Suppressor macrophage treated with lipopolysaccharide for 4 hours (primary cell): Measurements from ENCODE around the gene PAFAH1B1.
A peak's percentile ranks its signal among the peaks of the same experiment; 100 is the strongest.
"Not testable (repeated sequence)": the region's sequence is repeated elsewhere in the genome, so short reads cannot be mapped to it uniquely, and the experiment has no call there.

ENCODE experiments used
- DNase-seq: peaks from one replicate; pipeline ENCODE4 v3.0.0-alpha.2; 2020

The PAFAH1B1 gene

DNA sequence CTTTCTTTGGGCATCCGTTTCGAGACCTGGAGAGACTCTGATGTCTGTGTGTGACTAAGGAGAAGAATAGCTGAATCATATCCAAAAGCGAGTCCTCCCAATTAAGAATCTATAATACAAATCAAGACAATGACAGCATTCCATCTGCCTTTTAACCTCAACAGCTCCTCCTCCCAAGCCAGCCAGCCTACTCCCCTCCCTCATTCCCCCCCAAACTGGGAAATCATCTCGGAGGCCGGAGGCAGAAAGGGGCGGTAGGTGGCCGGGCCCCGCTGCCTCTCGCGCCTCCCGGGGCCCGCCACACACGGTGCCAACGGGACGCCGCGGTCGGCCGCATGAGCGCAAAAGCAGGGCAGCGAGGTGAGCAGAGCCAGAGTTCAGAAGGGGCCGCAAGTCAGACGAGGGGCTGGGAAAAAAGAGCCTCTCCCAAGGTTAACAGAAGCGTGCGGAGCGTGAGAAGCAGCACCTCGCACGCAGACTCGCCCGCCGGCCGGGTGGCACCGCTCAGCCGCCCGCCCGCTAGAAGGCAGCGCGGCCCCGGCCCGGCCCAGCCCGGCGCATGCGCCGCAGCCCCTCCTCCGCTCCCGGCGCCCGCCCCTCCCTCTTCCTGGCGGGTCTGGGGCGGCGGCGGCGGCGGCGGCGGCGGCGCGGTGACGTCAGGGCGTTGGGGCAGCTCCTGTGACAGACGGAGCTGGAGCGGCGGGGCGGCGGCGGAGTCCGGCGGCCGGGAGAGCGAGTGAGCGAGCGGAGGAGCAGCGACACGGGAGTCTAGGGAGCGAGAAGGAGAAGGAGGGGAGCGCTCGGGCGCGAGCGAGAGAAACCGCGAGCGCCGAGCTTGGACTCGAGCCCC lies at the start of gene PAFAH1B1:
Gene PAFAH1B1 (plus strand): TSS at position 684 of the 850 bp plus-strand sequence. CDS start 44,635 bp downstream, outside the sequence.
- peak; percentile 97 for DNase-seq

DNA sequence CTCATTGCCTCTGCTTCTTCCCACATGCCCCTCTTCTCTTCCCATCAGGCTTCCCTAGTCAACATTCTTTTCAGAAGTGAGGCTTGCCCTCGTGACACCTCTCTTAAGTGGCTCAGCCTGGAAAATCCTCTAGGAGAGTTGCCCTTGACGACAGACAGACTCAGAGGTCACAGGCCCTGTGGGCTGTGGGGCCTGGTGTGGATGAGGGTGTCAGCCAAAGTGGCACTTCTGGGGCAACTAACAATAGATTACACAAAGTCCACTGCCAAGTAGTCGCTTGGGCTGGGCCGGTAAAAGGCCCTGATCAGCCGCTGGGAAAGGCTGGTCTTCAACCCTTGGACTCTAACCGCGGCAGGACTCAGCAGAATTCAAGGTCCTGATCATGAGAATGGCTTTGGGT lies 48.1 kb upstream of the PAFAH1B1 start:
- DNase-seq, result no peak

DNA sequence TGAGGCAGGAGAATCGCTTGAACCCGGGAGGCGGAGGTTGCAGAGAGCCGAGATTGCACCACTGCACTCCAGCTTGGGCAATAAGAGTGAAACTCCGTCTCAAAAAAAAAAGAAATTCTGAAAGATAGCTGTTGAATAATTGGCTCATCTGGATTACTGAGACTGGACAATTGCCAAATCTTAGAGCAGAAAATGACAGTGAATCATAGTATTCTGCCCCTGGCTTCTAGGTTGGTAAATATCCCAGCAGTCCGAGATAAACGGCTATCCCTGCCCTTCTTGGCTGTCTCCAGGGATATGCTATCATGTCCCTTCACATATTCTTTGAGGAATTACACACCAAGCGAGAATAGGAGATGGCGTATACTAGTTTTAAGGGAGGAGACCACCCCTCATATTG lies 46.3 kb upstream of the PAFAH1B1 start:
- peak; percentile 47 for DNase-seq

DNA sequence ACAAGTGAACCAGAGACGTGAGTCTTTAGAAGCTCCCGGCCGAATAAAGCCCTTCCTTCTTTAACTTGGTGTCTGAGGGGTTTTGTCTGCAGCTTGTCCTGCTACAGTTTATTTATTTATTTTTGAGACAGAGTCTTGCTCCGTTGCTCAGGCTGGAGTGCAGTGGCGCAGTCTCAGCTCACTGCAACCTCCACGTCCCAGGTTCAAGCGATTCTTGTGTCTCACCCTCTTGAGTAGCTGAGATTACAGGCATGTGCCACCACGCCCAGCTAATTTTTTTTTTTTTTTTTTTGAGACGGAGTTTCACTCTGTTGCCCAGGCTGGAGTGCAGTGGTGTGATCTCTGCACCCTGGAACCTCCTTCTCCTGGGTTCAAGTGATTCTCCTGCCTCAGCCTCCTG lies 45.4 kb upstream of the PAFAH1B1 start:
- not testable (repeated sequence) for DNase-seq

DNA sequence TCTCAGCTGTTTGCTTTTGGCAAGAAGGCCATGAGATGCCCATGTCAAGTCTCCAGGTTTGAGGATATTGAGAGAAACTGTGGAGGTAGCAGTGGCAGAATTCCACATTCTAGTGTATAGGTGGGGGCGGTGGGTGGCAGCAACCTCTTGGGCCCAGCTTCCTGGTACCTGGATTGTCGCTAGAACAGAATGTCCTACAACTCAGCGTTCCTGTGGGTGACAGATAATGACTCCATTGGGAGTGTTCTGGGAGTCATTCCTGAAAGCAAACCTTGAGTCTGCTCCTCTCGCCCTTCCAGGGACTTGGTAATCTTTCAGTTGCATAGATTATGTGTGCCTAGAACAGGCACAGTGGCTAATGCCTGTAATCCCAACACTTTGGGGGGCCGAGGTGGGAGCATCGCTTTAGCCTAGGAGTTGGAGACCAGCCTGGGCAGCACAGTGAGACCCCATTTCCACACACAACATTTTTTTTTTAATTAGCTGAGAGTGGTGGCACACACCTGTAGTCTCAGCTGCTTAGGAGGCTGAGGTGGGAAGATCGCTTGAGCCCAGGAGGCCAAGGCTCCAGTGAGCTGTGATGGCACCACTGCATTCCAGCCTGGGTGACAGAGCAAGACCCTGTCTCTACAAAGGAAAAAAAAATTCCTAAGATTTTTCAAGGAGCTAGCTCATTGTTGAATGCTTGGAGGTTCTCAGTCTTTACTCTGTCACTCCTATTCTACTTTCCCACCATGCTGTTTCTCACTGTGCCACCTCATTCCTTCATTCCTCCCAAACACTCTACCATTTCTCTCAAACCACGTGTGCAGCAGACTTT lies 43.9 kb upstream of the PAFAH1B1 start:
- DNase-seq, result no peak

DNA sequence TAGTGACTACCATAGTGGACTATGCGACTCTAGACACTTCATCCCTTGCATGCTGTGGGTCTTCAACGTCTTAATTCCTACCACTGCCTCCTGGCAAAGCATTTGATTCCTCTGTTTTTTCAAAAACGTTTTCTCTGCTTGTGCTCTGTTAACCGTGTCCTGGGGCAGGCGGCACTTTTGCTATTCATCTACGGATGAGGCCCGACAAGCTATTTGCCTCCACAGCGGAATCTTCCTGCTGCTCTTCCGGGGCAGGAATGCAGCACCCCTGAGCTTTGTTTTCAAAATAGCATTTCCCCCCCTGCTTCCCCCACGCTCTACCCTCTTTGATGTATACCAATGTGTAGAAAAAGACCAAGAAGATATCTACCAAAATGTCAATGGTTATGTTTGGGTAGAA lies 42.0 kb upstream of the PAFAH1B1 start:
- DNase-seq, result no peak

DNA sequence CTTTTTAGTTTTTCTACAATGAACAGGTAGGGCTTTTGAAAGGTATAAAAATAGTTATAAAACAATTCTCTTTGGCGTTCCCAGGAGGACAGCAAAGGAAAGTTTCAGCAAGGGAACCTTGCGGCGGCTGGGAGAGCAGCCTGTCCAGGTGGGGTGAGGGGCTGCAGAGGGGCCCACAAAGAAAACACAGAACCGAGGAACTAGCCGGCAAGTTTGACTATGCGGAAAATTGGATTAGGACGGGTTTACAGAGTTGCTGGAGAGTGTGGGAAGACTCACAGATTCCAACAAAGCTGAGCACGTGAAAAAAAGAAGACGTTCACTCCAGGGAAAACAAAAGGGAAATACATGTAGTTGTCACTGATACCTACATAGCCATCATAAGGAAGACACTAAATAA lies 41.5 kb upstream of the PAFAH1B1 start:
- DNase-seq, result no peak

DNA sequence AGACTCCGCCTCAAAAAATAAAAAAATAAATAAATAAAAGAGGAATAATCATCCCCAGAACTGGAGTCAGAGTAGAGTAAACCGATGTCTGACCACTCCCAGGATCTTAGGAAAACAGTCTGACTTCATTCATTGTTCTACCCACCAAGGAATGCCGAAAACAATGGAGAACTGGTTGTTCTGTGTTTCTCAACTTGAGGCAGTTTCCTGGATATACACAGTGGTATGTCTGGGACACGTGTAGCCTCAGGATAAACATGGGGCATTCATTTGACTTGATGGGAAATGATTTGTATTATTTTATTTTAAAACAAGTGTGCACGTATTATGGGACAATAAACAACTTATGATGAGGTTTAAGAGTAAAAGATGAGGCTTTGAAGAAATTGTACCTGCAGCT lies 32.8 kb upstream of the PAFAH1B1 start:
- DNase-seq, result no peak

DNA sequence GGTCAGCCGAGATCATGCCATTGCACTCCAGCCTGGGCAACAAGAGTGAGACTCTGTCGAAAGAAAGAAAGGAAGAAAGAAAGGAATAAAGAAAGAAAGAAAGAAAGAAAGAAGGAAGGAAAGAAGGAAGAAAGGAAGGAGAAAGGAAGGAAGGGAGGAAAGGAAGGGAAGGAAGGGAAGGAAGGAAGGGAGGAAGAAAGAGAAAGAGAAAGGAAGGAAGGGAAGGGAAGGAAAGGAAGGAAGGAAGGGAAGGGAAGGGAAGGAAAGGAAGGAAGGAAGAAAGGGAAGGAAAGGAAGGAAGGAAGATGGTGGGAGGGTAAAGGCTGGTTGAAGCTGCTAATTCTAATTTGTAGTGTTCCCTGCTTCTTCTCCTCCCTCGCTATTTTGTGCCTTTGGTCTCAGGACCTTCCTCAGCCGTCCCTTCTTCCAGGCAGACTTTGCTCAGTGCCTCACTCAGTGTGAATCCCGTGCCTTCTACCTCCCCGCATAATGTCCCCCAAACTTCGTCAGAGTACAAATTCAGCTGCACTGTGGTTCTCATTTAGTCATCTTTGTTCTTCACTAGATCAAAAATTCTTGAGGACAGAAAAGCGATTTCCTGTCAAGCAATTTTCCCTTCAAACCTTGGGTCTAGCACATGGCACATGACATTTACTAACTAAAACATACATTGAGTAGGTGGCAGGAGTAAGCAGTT lies 31.1 kb upstream of the PAFAH1B1 start:
- DNase-seq, result no peak

DNA sequence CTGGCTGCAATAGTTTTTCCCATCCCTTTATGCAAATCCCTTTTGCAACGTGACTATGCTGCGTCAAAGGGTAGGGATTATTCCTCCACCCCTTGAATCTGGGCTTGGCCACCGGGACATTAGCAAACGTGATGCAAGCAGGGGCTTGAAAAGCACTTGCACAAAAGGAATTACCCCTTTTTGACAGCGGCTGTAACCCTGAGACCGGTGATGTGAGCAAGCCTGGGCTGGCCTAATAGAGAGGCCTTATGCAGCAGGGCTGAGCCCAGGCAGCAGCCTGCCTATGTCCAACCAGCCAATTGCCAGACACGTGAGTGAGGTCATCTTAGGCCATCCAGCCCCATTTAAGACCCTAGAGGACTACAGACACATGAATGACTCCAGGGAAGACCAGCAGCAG lies 30.4 kb upstream of the PAFAH1B1 start:
- DNase-seq, result no peak

DNA sequence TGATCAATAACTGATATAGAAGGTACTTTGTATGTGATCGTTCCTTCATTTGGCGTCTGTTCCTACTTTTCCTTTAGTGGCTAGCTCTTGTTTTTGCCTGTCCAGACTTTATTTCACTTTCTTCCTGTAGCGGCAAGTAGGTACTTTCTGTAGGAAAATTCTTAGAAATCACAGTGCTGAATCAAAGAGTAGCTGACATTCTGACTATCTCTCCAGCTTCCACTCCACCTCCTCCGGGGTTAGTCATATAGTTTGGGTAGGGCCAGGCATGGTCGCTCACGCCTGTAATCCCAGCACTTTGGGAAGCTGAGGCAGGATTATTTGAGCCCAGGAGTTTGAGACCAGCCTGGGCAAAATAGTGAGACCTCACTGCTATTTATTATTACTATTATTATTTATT lies 29.9 kb upstream of the PAFAH1B1 start:
- no peak for DNase-seq

DNA sequence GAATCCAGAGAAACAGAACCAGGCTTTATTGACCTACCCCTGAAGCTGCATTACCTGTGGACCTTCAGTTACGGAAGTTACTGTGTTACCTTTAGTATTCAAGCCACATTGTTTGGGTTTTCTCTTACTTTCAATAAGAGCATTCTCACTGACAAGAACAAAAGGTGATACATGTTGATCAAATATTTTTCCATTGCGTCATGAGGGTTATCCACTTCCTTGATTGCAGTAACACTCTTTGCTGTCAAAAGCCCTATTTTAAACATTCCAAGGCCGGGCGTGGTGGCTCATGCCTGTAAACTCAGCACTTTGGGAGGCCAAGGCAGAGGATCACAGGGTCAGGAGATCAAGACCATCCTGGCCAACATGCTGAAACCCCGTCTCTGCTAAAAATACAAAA lies 28.6 kb upstream of the PAFAH1B1 start:
- DNase-seq, result no peak

DNA sequence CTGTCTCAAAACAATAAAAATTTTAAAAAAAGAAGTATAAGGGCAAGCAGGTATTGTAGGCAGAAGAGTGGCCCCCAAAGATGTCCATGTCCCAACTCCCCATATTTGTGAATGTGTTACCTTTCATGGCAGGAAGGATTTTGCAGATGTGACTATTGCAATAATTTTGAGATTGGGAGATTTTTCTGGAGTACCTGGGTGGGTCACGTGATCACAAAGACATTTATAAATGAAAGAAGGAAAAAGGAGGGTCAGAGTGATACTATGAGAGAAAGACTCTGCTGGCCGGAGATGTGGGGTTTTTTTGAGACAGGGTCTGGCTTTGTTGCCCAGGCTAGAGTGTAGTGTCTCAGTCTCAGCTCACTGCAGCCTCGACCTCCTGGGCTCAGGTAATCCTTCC lies 27.4 kb upstream of the PAFAH1B1 start:
- no peak for DNase-seq

DNA sequence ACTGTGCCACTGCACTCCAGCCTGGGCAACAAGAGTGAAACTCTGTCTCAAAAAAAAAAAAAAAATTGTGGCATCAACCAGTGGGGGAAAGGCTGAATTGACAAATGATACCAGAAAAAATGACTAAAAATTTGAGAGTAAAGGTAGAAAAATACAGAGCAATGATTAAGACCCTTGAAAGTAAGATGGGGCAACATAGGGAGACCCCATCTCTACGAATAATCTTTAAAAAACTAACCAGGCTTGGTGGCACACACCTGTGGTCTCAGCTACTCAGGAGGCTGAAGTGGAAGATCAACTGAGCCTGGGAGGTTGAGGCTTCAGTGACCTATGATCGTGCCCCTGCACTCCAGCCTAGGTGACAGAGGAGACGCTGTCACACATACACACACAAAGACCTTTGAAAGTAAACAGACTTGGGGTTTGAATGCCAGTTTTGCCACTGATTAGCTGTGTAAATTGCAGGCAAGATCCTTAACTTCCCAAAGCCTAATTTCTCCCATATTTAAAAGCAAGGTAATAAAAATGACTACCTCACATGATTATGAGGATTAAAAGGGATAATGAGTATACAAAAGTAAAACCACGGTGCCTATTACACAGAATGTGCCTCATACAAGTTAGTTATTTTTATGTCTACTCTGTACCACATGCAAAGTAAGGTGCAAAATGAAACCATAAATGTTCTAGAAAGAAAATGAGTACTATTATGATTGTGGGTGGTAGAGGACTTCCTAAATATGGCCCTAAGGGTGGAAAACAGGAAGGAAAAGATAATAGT lies 21.7 kb upstream of the PAFAH1B1 start:
- DNase-seq, result peak; percentile 22

DNA sequence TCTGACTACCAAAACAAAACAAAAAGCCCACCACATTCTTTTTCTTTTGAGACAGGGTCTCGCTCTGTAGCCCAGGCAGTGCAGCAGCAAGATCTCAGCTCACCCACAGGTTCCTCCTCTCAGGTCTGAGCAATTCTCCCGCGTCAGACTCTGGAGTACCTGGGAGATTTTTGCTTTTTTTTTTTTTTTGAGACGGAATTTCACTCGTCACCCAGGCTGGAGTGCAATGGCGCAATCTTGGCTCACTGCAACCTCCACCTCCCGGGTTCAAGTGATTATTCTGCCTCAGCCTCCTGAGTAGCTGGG lies 21.2 kb upstream of the PAFAH1B1 start:
- DNase-seq, result not testable (repeated sequence)

DNA sequence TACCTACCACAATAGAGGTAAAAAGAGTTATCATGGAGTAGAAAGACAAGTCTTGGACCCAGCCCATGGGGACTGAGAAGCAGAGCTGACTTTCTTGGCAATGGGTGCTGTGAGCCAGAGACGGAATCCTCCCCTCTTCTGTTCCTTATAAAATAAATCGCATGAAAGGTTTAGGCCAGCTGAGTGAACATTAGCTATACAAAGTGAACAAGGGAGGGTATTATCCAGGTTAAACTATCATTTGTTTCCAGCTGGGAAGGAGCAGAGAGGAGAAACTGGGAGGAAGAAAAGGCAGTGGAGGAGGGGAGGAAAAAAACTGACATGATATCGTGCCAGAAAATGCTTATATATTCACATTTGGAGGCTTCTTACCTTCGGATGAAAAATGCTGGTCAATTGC lies 13.3 kb upstream of the PAFAH1B1 start:
- DNase-seq, result no peak

DNA sequence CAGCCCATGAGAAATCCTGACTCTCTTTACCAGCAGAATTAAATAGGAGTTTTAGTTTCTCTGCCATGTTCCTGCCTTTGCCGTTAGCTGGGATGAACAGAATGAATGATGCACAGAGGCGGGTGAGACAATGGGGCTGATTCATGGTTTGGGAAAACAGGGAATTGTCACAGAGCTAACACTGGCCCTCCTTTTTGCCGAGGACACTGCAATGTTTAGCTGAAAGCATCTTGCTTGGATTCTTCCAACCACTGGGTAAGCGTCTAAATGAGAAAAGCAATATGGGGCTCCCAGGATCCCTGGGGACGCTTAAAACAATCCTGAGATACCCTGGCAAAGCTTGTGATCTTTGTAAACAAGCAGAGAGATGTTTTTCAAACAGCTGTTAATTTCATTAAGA lies 12.8 kb upstream of the PAFAH1B1 start:
- DNase-seq, result no peak

DNA sequence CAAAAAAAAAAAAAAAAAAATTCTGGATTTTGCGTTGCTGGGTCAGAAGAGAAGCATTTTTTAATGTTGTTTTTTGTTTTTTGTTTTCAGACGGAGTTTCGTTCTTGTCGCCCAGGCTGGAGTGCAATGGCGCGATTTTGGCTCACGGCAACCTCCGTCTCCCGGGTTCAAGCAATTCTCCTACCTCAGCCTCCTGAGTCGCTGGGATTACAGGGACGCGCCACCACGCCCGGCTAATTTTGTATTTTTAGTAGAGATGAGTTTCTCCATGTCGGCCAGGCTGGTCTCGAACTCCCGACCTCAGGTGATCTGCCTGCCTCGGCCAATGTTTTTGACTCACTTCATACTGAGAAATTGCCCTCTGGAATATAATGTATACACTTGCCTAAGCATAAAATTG lies 11.0 kb upstream of the PAFAH1B1 start:
- no peak for DNase-seq

DNA sequence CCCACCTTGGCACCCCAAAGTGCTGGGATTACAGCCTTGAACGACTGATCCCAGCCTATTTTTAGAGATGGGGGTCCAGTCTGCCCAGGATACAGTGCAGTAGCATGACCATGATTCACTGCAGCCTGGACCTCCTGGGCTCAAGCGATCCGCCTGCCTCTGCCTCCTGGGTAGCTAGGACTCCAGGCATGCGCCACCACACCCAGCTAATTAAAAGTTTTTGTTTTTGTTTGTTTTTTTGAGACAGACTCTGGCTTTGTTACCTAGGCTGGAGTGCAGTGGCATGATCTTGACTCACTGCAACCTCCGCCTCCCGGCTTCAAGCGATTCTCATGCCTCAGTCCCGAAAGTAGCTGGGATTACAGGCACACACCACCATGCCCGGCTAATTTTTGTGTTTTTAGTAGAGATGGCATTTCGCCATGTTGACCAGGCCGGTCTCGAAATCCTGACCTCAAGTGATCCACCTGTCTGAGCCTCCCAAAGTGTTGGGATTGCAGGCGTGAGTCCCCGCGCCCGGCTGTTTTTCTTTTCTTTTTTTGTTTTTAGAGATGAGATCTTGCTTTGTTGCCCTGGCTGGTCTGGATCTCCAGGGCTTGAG lies 2.3 kb upstream of the PAFAH1B1 start:
- DNase-seq, result no peak

DNA sequence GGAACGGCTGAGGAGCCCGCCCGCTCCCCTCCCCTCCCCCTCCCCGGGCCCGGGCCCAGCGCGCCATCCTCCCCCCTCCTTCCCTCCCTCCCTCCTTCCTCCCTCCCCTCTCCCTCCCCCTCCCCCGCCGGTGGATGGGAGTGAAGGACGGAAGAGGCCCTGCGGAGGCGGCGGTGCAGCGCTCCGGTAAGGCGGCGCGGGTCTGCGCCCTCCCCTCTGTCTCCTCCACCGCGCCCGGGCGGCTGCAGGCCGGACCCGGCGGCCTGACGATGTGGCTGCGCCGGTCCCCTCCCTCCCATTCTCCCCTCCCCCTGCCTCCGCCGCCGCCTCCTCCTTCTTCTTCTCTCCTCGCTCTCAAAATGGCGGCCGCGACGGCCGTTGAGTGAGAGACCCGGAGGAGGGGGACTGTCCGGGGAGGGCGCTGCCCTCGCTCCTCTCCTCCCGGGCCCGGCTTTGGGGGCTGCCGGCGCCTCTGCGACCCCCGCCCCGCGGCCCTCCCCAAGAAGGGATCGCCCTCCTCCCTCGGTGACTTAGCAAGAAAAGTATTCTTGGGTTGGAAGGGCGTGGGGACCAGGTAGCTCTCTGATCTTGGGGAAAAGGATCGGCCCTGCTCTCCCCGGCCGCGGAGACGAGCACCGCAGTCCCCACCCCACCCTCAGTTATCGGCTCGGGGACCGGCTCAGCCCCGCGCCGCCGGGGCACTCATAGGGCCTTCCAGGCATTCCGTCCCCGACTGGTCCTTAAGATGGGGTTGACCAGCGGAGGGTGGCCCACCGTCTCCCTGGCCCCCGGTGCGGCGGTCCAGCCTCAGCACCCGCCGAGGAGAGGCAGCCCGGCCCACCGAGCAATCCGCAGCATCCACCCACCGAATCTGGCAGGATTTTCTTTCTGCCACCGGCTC lies 617 bp downstream of the PAFAH1B1 start:
- DNase-seq, result peak; percentile 84
